ENCODE measurements around the gene AMBRA1.
"Not testable (repeated sequence)": the region's sequence is repeated elsewhere in the genome, so short reads cannot be mapped to it uniquely, and the experiment has no call there.

Gene AMBRA1

GRCh38 chr11:46612326-46612725 is 18.5 kb upstream of the AMBRA1 start:
- ATAC-seq = no peak
- no peak for DNase-seq

- no peak for DNase-seq
- ATAC-seq = no peak
Measured at GRCh38 chr11:46611526-46612304, 17.9 kb upstream of the AMBRA1 start.

- no peak for ATAC-seq
- no peak for DNase-seq
Measured at GRCh38 chr11:46609386-46609785, 15.6 kb upstream of the AMBRA1 start.

GRCh38 chr11:46607516-46607915 is 13.7 kb upstream of the AMBRA1 start:
- ATAC-seq = no peak

GRCh38 chr11:46604796-46605195 is 11.0 kb upstream of the AMBRA1 start:
- ATAC-seq (no peak), DNase-seq (no peak)

More at GRCh38 chr11:46607516-46607915, 13.7 kb upstream of the AMBRA1 start:
- DNase-seq = no peak

GRCh38 chr11:46603704-46604308 is 10.0 kb upstream of the AMBRA1 start:
- ATAC-seq (no peak), DNase-seq (no peak)

GRCh38 chr11:46601129-46601528 is 7.3 kb upstream of the AMBRA1 start:
- ATAC-seq (no peak), DNase-seq (no peak)

GRCh38 chr11:46600194-46600960 is 6.6 kb upstream of the AMBRA1 start:
- DNase-seq = no peak
- ATAC-seq = no peak

- DNase-seq (no peak), ATAC-seq (no peak)
Measured at GRCh38 chr11:46599340-46600193, 5.7 kb upstream of the AMBRA1 start.

- ATAC-seq (no peak), DNase-seq (no peak)
Measured at GRCh38 chr11:46597609-46598219, 3.9 kb upstream of the AMBRA1 start.

- DNase-seq = no peak
Measured at GRCh38 chr11:46597155-46597554, 3.3 kb upstream of the AMBRA1 start.

GRCh38 chr11:46594785-46595184 is 962 bp upstream of the AMBRA1 start:
- ATAC-seq = no peak
- no peak for DNase-seq

More at GRCh38 chr11:46597155-46597554, 3.3 kb upstream of the AMBRA1 start:
- no peak for ATAC-seq

- no peak for ATAC-seq
- no peak for DNase-seq
Measured at GRCh38 chr11:46594374-46594700, 514 bp upstream of the AMBRA1 start.

GRCh38 chr11:46590740-46591605 is 2.9 kb downstream of the AMBRA1 start:
- DNase-seq = no peak

GRCh38 chr11:46588915-46589314 is 4.9 kb downstream of the AMBRA1 start:
- ATAC-seq = no peak
- no peak for DNase-seq

More at GRCh38 chr11:46590740-46591605, 2.9 kb downstream of the AMBRA1 start:
- no peak for ATAC-seq

GRCh38 chr11:46588131-46588530 is 5.7 kb downstream of the AMBRA1 start:
- DNase-seq = no peak
- no peak for ATAC-seq

- ATAC-seq, DNase-seq: not testable (repeated sequence)
Measured at GRCh38 chr11:46583513-46583912, 10.3 kb downstream of the AMBRA1 start.

GRCh38 chr11:46582588-46582987 is 11.2 kb downstream of the AMBRA1 start:
- DNase-seq (no peak), ATAC-seq (no peak)

- ATAC-seq (no peak), DNase-seq (no peak)
Measured at GRCh38 chr11:46577058-46577457, 16.8 kb downstream of the AMBRA1 start.

- DNase-seq (no peak), ATAC-seq (no peak)
Measured at GRCh38 chr11:46574656-46575055, 19.2 kb downstream of the AMBRA1 start.
